Adrenal gland (tissue), 5 donors: ENCODE data around the gene DHRS4.
"Not testable (repeated sequence)": the region's sequence is repeated elsewhere in the genome, so short reads cannot be mapped to it uniquely, and the experiment has no call there.

Experiments used
- CTCF ChIP-seq, 6 experiments: fragments of 450-650 bp in 4 of 6; fragments of 200-600 bp in 2 of 6; sonication (generic) in 1 of 6; IDR thresholded peaks; 1 replicate in 5 of 6; 2 replicates in 1 of 6; pipeline versions ENCODE4 v1.5.1 to v1.8.0; 2016 to 2021; ENCODE audit warnings: antibody characterized with exemption in 6 of 6, mild to moderate bottlenecking in 2 of 6, moderate library complexity in 1 of 6
- POLR2A ChIP-seq, 2 donors: fragments of 450-650 bp; IDR thresholded peaks; one replicate each; pipeline ENCODE4 v1.6.1; 2017; ENCODE audit warnings: antibody characterized with exemption in 2 of 2, mild to moderate bottlenecking in 2 of 2, moderate library complexity in 1 of 2
- donor health status: DM: no; HTN: no; CAD: no.

GRCh38 chr14:24006817-24007652 is 53.5 kb downstream of the DHRS4 start:
- TF ChIP-seq CTCF, POLR2A (IDR thresholded peaks at IDR 0.05): not testable (repeated sequence)
